Measurements from ENCODE around the gene ZNF487. TPM values are rescaled to one million over a fixed set of nuclear protein-coding genes. Genes with fewer than 3 reads are reported as not detected.
A peak's percentile ranks its signal among the peaks of the same experiment; 100 is the strongest.

ZNF487 gene
- total RNA-seq, 1 experiment from 2014 or later = 4.0 TPM

DNA sequence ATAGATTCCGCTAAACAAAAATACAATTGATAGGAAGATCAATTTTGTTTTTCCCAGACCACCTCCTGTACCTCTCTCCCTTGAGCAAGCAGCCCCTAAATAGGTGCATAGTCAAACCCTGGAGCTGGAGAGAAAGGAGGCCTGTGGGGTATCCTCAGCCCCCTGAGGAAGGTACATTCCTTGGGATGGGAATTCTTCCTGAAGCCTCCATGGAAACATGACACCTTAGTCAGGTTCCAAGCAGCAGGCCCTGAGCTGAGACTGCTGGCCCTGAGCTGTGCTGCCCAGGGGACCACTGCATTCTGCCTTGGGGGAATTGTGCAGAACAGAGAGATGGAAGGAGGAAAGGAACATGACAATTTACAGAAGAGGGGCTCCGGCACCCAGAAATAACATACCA, 35.3 kb upstream of the ZNF487 start:
- POLR2A ChIA-PET = no interaction called here
- Histone ChIP-seq H3K9ac (ENCODE audit: low read length) (peak overlapping the region; percentile 100), H2AFZ (ENCODE audit: low read depth, low read length, poor library complexity, severe bottlenecking) (no peak overlapping the region), H3K4me2 (ENCODE audit: low read length) (peak overlapping the region; percentile 93), H3K27ac (ENCODE audit: low read depth, low read length) (peak overlapping the region; percentile 96), H3K27me3 (ENCODE audit: insufficient read depth, low read length) (no peaks in the 10 kb centered on the region), H3K36me3 (ENCODE audit: control insufficient read depth in 1 of 2, insufficient read depth in 2 of 2, low read length in 2 of 2) (peaks cover 7 to 24% of the 10 kb centered on the region in 2 experiments; a peak in 2 of 4 replicates), H3K79me2 (ENCODE audit: insufficient read depth, low read length) (peaks cover 99% of the 10 kb centered on the region), H3K9me2 (ENCODE audit: insufficient read depth) (no peaks in the 10 kb centered on the region), H3K4me1 (ENCODE audit: control insufficient read depth in 1 of 2, insufficient read depth in 2 of 2, low read length in 2 of 2) (peaks cover 75 to 96% of the 10 kb centered on the region in 2 experiments), H3K9me3 (ENCODE audit: control insufficient read depth in 1 of 2, insufficient read depth in 1 of 2, low read depth in 1 of 2, low read length in 2 of 2) (no peaks in the 10 kb centered on the region), H4K20me1 (ENCODE audit: insufficient read depth) (peaks cover 63% of the 10 kb centered on the region; the same call in 1 of the 2 replicates), H3K4me3 (replicated peaks in 1 of 2; ENCODE audit: low read depth in 1 of 2, low read length in 2 of 2) (no peak overlapping the region)
- no TSS peak for BruUV-seq (replicated peaks)
- TF ChIP-seq RAD21 (IDR thresholded peaks at IDR 0.05; ENCODE audit: low read depth) = no peak
- no peak for TF ChIP-seq SP1 (IDR thresholded peaks at IDR 0.05; ENCODE audit: low read depth)
- RAD21 ChIA-PET (ENCODE audit: low non-redundant PET in 1 of 2, low total read pairs in 2 of 2, uncharacterized antibody in 2 of 2, unreplicated experiment in 2 of 2) = no interaction called here
- CTCF ChIA-PET = interaction anchor here (1.1 kb wide), 1 partner anchor 11 kb away, joined by 3 read pairs; no protein-coding TSS in a partner anchor
- DNase-seq (ENCODE audit: low read depth, low spot score) (no peak), ATAC-seq (no peak)
- intact Hi-C loops (cut with micrococcal nuclease) = no loop called here

GRCh38 chr10:43402176-43402575, 34.7 kb upstream of the ZNF487 start:
- CTCF ChIA-PET = no interaction called here
- ATAC-seq = no peak
- Histone ChIP-seq H3K27ac (ENCODE audit: low read depth, low read length) (peak overlapping the region; percentile 96), H3K4me1 (ENCODE audit: control insufficient read depth in 1 of 2, insufficient read depth in 2 of 2, low read length in 2 of 2) (peaks cover 75 to 92% of the 10 kb centered on the region in 2 experiments), H3K36me3 (ENCODE audit: control insufficient read depth in 1 of 2, insufficient read depth in 2 of 2, low read length in 2 of 2) (peaks cover 7 to 24% of the 10 kb centered on the region in 2 experiments; a peak in 2 of 4 replicates), H3K79me2 (ENCODE audit: insufficient read depth, low read length) (peaks cover 100% of the 10 kb centered on the region), H3K4me2 (ENCODE audit: low read length) (peak overlapping the region; percentile 93), H4K20me1 (ENCODE audit: insufficient read depth) (peaks cover 63% of the 10 kb centered on the region; the same call in 1 of the 2 replicates), H3K9ac (ENCODE audit: low read length) (peak overlapping the region; percentile 100), H3K27me3 (ENCODE audit: insufficient read depth, low read length) (no peaks in the 10 kb centered on the region), H3K9me3 (ENCODE audit: control insufficient read depth in 1 of 2, insufficient read depth in 1 of 2, low read depth in 1 of 2, low read length in 2 of 2) (no peaks in the 10 kb centered on the region), H3K4me3 (replicated peaks in 1 of 2; ENCODE audit: low read depth in 1 of 2, low read length in 2 of 2) (no peak overlapping the region), H2AFZ (ENCODE audit: low read depth, low read length, poor library complexity, severe bottlenecking) (no peak overlapping the region), H3K9me2 (ENCODE audit: insufficient read depth) (no peaks in the 10 kb centered on the region)
- POLR2A ChIA-PET = no interaction called here
- RAD21 ChIA-PET (ENCODE audit: low non-redundant PET in 1 of 2, low total read pairs in 2 of 2, uncharacterized antibody in 2 of 2, unreplicated experiment in 2 of 2) = no interaction called here
- no TSS peak for BruUV-seq (replicated peaks)
- intact Hi-C loops (cut with micrococcal nuclease) = no loop called here
- no peak for DNase-seq (ENCODE audit: low read depth, low spot score)
- TF ChIP-seq CTCF (IDR thresholded peaks at IDR 0.05 in 2 of 3, conservative IDR thresholded peaks at IDR 0.05 in 1 of 3; ENCODE audit: borderline replicate concordance in 1 of 3, insufficient read depth in 1 of 3, low read depth in 2 of 3, low read length in 2 of 3) = no peak
- no peak for TF ChIP-seq CEBPB (IDR thresholded peaks at IDR 0.05; ENCODE audit: low read depth)
- TF ChIP-seq SP1 (IDR thresholded peaks at IDR 0.05; ENCODE audit: low read depth) = no peak
- no peak for TF ChIP-seq RAD21 (IDR thresholded peaks at IDR 0.05; ENCODE audit: low read depth)
- no peak for TF ChIP-seq POLR2AphosphoS5 (IDR thresholded peaks at IDR 0.05; ENCODE audit: low read depth, low read length)
- TF ChIP-seq JUND (IDR thresholded peaks at IDR 0.05) = no peak
- TF ChIP-seq SIN3A (IDR thresholded peaks at IDR 0.05; ENCODE audit: low read depth) = no peak
- no peak for TF ChIP-seq TCF7L2 (IDR thresholded peaks at IDR 0.05; ENCODE audit: borderline replicate concordance, extremely low read depth, insufficient read depth, insufficient read length)
- TF ChIP-seq, protein P1, sequence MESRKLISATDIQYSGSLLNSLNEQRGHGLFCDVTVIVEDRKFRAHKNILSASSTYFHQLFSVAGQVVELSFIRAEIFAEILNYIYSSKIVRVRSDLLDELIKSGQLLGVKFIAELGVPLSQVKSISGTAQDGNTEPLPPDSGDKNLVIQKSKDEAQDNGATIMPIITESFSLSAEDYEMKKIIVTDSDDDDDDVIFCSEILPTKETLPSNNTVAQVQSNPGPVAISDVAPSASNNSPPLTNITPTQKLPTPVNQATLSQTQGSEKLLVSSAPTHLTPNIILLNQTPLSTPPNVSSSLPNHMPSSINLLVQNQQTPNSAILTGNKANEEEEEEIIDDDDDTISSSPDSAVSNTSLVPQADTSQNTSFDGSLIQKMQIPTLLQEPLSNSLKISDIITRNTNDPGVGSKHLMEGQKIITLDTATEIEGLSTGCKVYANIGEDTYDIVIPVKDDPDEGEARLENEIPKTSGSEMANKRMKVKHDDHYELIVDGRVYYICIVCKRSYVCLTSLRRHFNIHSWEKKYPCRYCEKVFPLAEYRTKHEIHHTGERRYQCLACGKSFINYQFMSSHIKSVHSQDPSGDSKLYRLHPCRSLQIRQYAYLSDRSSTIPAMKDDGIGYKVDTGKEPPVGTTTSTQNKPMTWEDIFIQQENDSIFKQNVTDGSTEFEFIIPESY (IDR thresholded peaks at IDR 0.05; ENCODE audit: extremely low read depth, insufficient replicate concordance, low read length) = no peak
- TF ChIP-seq CBX3 (IDR thresholded peaks at IDR 0.05; ENCODE audit: low read depth) = no peak
- TF ChIP-seq, protein P2, sequence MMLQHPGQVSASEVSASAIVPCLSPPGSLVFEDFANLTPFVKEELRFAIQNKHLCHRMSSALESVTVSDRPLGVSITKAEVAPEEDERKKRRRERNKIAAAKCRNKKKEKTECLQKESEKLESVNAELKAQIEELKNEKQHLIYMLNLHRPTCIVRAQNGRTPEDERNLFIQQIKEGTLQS (IDR thresholded peaks at IDR 0.05) = no peak
- TF ChIP-seq, protein P3, sequence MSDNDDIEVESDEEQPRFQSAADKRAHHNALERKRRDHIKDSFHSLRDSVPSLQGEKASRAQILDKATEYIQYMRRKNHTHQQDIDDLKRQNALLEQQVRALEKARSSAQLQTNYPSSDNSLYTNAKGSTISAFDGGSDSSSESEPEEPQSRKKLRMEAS (IDR thresholded peaks at IDR 0.05) = no peak
- no peak for TF ChIP-seq YY1 (IDR thresholded peaks at IDR 0.05; ENCODE audit: extremely low read depth, insufficient replicate concordance, low read depth, low read length)
- TF ChIP-seq FOSL1 (IDR thresholded peaks at IDR 0.05; ENCODE audit: low read depth) = no peak
- no peak for TF ChIP-seq EGR1 (IDR thresholded peaks at IDR 0.05; ENCODE audit: low read depth)
- TF ChIP-seq ZFX (IDR thresholded peaks at IDR 0.05) = no peak
- TF ChIP-seq POLR2A (IDR thresholded peaks at IDR 0.05; ENCODE audit: borderline replicate concordance, extremely low read depth, insufficient read depth, insufficient read length) = no peak
- no peak for TF ChIP-seq ELF1 (IDR thresholded peaks at IDR 0.05; ENCODE audit: borderline replicate concordance, low read depth)
- no peak for TF ChIP-seq SRF (IDR thresholded peaks at IDR 0.05; ENCODE audit: low read depth)

Data from HCT116 (cell line).